Kidney (tissue), 14 donors: ENCODE data around the gene HTRA2. TPM values are rescaled to one million over a fixed set of nuclear protein-coding genes. Genes with fewer than 3 reads are reported as not detected.

ENCODE experiments used
- DNase-seq, 5 donors: peaks; one replicate each; pipeline ENCODE4 v3.0.0-alpha.2; 2013 to 2020
- FAIRE-seq: peaks from 2 replicates; lab custom pipeline; 2012; peaks lifted over from hg19 to GRCh38; lab: Jason Lieb, UNC
- H3K27ac ChIP-seq, 2 donors: one replicate each; pipeline ENCODE4 v1.7.0; 2013; ENCODE audit warnings: low read depth in 2 of 2, low read length in 2 of 2, inconsistent platforms in 1 of 2
- H3K27me3 ChIP-seq: one replicate; pipeline ENCODE4 v1.7.1; 2013; ENCODE audit warnings: low read length, inconsistent platforms; ENCODE audit not compliant: control insufficient read depth, insufficient read depth
- H3K36me3 ChIP-seq, 3 donors: one replicate each; pipeline versions ENCODE4 v1.7.0 to v1.7.1; 2013; ENCODE audit warnings: low read length in 3 of 3, control low read depth in 1 of 3, inconsistent platforms in 1 of 3; ENCODE audit not compliant: insufficient read depth in 3 of 3, control insufficient read depth in 2 of 3
- H3K4me1 ChIP-seq, 3 donors: one replicate each; pipeline versions ENCODE4 v1.7.0 to v1.7.1; 2013; ENCODE audit warnings: low read length in 3 of 3, inconsistent platforms in 1 of 3, low read depth in 1 of 3; ENCODE audit not compliant: control insufficient read depth in 2 of 3, insufficient read depth in 2 of 3
- H3K4me3 ChIP-seq, 3 donors: one replicate each; pipeline versions ENCODE4 v1.7.0 to v1.8.1; 2013; ENCODE audit warnings: low read length in 3 of 3, control low read depth in 1 of 3, inconsistent platforms in 1 of 3
- H3K9ac ChIP-seq, 3 donors: one replicate each; pipeline versions ENCODE4 v1.7.0 to v1.7.1; 2013; ENCODE audit warnings: low read length in 3 of 3, control low read depth in 1 of 3, inconsistent platforms in 1 of 3
- H3K9me3 ChIP-seq, 3 donors: one replicate each; pipeline versions ENCODE4 v1.7.0 to v1.7.1; 2013; ENCODE audit warnings: low read length in 3 of 3, control low read depth in 1 of 3, inconsistent platforms in 1 of 3; ENCODE audit not compliant: control insufficient read depth in 2 of 3, insufficient read depth in 1 of 3
- intact Hi-C: fragments of 100-400 bp; cut with DNase I; formaldehyde crosslinking; loops from one replicate; pipeline ENCODE4 v1.11.1; 2022
- polyA plus RNA-seq: library from polyadenylated mRNA; stranded (reverse); fragments of 350-450 nt; fragmentation: Illumina TruSeq; extraction: RNeasy Lipid Tissue Mini Kit (QIAGEN cat#74804); gene quantifications from one replicate; pipeline ENCODE4 v1.2.3, GENCODE V29; 2014; ENCODE audit warnings: low read depth, low replicate concordance; ENCODE audit not compliant: insufficient read depth
- total RNA-seq: library from RNA; stranded (reverse); fragmentation: NEBNext Ultra II Directional; extraction: Animal tissue kit (Norgen Biotek cat#: 25700); gene quantifications from one replicate; pipeline ENCODE4 v1.2.1, GENCODE V29; 2021
- TF ChIP-seq, protein P1 (sequence below): IDR thresholded peaks from 3 replicates; pipeline ENCODE4 v1.5.1; 2012; ENCODE audit warnings: mild to moderate bottlenecking, moderate library complexity, borderline replicate concordance; ENCODE audit not compliant: insufficient read depth; ENCODE audit errors: extremely low read depth
- donor health status: control.
- donor health status: control.
- donor health status: control.
- donor health status: control.
- donor health status: control.
- donor health status: DM: yes; HTN: yes; CAD: no.
- donor health status: Normal renal cell carcinoma (clear cell type).

The HTRA2 gene
- total and polyA plus RNA-seq, 2 donors from 2014 or later = 30.8 to 44.2 TPM

DNA sequence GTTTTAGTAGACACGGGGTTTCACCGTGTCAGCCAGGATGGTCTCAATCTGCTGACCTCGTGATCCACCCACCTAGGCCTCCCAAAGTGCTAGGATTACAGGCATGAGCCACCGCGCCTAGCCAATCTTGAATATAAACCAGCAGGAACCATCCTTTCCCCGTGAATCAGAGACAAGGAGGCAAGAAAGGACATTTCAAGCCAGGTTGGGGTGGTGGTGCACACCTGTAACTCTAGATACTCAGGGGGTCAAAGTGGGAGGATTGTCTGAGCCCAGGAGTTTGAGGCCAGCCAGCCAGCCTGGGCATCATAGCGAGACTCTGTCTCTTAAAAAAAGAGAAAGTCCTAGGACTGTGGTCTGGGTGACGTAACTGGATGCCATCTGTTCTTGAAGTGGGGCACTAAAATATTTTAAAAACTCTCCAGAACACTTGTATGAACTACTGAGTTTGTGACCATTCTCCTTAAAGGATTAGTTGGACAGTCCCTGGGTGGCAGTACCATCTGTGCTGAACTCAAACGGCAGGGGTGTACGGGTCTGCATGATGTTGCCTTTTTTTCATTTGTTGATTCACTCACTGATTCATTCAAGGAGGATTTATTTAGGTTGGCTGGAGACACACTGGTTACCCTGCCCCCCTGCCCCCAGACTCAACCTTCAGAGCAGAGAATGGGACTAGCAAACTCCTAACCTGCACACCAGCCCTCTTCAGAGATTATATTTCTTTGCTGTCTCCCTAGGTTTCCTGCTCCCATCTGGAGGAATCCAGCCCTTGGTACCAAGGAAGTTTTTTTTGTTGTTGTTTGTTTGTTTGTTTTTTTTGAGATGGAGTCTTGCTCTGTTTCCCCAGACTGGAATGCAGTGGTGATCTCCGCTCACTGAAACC lies 18.4 kb upstream of the HTRA2 start:
- peaks cover 0 to 11% (median 6%) of the 10 kb centered on the region in 3 donors for H3K4me1 ChIP-seq
- peaks cover 48% of the 10 kb centered on the region for H3K27me3 ChIP-seq
- H3K27ac ChIP-seq = no peak overlapping the region
- FAIRE-seq (no peak), DNase-seq (no peak)
- no peaks in the 10 kb centered on the region for H3K9me3 ChIP-seq
- no peak overlapping the region for H3K9ac ChIP-seq
- TF ChIP-seq, protein P1, sequence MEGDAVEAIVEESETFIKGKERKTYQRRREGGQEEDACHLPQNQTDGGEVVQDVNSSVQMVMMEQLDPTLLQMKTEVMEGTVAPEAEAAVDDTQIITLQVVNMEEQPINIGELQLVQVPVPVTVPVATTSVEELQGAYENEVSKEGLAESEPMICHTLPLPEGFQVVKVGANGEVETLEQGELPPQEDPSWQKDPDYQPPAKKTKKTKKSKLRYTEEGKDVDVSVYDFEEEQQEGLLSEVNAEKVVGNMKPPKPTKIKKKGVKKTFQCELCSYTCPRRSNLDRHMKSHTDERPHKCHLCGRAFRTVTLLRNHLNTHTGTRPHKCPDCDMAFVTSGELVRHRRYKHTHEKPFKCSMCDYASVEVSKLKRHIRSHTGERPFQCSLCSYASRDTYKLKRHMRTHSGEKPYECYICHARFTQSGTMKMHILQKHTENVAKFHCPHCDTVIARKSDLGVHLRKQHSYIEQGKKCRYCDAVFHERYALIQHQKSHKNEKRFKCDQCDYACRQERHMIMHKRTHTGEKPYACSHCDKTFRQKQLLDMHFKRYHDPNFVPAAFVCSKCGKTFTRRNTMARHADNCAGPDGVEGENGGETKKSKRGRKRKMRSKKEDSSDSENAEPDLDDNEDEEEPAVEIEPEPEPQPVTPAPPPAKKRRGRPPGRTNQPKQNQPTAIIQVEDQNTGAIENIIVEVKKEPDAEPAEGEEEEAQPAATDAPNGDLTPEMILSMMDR = no peak
- H3K4me3 ChIP-seq = no peak overlapping the region
- intact Hi-C loops = no loop called here
- H3K36me3 ChIP-seq = no peaks in the 10 kb centered on the region

DNA sequence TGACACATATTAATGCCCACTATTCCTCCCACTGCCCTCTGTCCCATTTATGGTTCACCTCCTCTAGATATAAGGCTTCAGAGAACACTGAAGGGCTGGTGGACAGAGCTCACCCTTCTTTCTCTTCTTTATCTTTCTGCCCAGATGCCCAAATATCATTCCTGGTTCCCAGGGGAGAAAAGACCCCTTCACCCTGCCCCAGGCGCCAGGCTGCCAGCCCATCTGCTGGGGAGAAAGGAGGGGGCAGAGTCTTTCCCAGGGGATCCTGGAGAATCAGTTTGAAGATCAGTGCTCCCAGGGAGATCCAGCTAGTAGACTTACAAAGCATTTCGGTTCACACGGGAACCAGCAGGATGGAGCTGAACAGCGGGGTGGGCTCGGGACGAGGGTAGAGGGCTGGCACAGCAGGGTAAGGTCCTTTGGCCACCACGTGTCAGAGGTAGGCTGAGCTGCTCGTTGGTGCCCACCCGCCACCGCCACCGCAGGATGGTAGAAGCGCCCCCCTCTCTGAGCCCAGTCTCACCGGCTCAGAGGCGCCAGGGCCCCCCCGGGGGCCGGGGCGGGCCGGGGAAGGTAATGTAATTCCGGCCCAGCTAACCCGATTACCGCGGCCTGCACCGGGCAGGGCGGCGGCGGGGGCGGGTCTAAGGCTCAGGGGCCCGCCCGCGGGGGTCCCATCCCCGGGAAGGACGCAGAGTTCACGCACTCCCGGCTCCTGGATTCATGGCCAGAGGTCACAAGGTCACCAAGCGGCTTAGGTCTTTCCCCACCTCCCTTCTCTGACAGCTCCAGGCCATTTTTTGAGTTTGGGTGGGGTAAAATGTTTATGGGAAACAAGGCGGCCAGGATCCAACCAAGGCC lies 16.8 kb upstream of the HTRA2 start:
- Histone ChIP-seq H3K4me1 (peaks cover 0 to 5% (median 0%) of the 10 kb centered on the region in 3 donors), H3K4me3 (no peak overlapping the region), H3K9me3 (no peaks in the 10 kb centered on the region), H3K27ac (no peak overlapping the region), H3K27me3 (peaks cover 62% of the 10 kb centered on the region), H3K36me3 (no peaks in the 10 kb centered on the region), H3K9ac (no peak overlapping the region)
- TF ChIP-seq, protein P1 = no peak
- FAIRE-seq (no peak), DNase-seq (peak in 3 of 5 donors; percentile 16 to 70 (median 59))
- intact Hi-C loops = no loop called here

DNA sequence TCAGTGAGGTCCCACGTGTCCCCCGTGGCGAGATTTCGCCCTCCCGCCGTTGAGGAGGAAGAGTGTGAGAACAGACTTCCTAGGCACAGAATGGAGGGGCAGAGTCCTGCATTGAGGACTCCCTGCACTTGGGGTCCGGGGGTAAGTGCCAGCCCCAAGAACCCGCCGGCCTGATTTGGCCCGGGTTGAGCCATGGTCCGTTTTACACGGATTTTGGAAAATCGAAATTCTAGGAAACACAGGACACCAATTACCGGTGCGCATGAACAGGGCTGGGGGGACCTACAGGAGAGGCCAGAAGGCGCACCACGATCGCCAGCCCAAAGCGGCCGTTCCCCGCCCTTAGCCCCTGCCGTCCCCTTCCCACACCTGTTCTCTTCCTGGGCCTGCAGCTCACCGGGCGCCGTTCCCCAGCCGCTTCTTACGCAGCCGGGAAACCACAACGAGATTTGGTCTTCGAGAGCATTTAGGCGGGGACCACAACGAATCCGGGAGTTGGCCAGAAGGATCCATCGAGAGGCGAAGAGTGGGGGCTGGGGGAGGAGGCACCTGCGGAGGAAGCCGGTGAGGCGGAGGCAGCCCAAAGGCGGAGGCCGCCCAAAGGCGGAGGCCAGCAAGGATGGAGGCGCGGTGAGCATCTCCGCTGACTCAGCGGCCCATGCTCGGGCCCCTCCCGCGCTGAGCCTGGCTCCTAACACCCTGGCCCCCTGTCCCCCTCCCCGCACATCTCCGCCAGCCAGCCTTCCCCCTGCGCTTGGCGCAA lies 15.9 kb upstream of the HTRA2 start:
- DNase-seq = peak in 4 of 5 donors; percentile 11 to 50 (median 36)
- peaks cover 67% of the 10 kb centered on the region for H3K27me3 ChIP-seq
- intact Hi-C loops = no loop called here

More for the DNA sequence above, 15.9 kb upstream of the HTRA2 start:
- no peak for FAIRE-seq
- H3K27ac ChIP-seq = no peak overlapping the region
- TF ChIP-seq, protein P1 = no peak
- H3K9me3 ChIP-seq = no peaks in the 10 kb centered on the region
- H3K36me3 ChIP-seq = no peaks in the 10 kb centered on the region
- no peak overlapping the region for H3K4me3 ChIP-seq
- H3K4me1 ChIP-seq = peaks cover 0 to 5% (median 0%) of the 10 kb centered on the region in 3 donors
- H3K9ac ChIP-seq = no peak overlapping the region
